ENCODE results near the gene PLPPR5.
"Not testable (repeated sequence)": the region's sequence is repeated elsewhere in the genome, so short reads cannot be mapped to it uniquely, and the experiment has no call there.

Gene PLPPR5, protein sequence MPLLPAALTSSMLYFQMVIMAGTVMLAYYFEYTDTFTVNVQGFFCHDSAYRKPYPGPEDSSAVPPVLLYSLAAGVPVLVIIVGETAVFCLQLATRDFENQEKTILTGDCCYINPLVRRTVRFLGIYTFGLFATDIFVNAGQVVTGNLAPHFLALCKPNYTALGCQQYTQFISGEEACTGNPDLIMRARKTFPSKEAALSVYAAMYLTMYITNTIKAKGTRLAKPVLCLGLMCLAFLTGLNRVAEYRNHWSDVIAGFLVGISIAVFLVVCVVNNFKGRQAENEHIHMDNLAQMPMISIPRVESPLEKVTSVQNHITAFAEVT

DNA sequence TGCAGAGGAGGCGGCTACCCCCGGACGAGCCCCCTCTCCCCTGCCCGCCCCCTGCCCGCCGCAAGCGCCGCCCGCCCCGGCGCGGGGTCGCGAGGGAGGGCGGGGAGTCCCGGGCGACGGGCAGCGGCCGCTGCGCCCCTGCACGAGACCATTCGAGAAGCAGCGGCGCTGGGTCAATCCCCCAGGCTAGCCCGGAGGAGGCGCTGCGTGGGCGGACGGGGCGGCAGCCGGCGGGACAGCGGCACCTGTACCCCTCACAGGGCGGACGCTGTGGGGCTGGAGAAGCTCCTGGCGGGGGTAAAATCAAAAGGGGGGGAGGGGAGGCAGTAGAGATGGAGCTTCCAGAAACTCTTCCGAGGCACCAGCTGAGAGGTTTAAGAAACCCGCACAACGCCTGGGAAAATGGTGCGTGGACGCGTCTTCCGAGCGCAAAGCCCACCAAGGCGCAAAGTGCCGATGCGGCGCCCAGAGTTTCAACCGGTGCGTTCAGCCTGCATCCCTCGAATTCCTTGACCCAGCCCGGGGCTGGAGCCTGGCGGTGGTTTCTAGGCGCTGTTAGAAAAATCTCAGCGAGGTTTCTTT lies at the start of gene PLPPR5:
TSS of gene PLPPR5 (minus strand) at position 1 of the 582 bp plus-strand sequence. CDS start 190 bp downstream, outside the sequence.
- TF ChIP-seq EZH2phosphoT487 (IDR thresholded peaks at IDR 0.05; ENCODE audit: low read depth): no peak
- TF ChIP-seq, protein P1, sequence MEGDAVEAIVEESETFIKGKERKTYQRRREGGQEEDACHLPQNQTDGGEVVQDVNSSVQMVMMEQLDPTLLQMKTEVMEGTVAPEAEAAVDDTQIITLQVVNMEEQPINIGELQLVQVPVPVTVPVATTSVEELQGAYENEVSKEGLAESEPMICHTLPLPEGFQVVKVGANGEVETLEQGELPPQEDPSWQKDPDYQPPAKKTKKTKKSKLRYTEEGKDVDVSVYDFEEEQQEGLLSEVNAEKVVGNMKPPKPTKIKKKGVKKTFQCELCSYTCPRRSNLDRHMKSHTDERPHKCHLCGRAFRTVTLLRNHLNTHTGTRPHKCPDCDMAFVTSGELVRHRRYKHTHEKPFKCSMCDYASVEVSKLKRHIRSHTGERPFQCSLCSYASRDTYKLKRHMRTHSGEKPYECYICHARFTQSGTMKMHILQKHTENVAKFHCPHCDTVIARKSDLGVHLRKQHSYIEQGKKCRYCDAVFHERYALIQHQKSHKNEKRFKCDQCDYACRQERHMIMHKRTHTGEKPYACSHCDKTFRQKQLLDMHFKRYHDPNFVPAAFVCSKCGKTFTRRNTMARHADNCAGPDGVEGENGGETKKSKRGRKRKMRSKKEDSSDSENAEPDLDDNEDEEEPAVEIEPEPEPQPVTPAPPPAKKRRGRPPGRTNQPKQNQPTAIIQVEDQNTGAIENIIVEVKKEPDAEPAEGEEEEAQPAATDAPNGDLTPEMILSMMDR (IDR thresholded peaks at IDR 0.05; ENCODE audit: low read depth, low read length): no peak
- H3K4me1 ChIP-seq (ENCODE audit: low read length): no peaks in the 10 kb centered on the region
- H3K36me3 ChIP-seq (replicated peaks; ENCODE audit: low read depth, low read length): no peaks in the 10 kb centered on the region
- no peak within 1 kb of the TSS for H3K27ac ChIP-seq (ENCODE audit: low read length)
- no peaks in the 10 kb centered on the region for H3K9me3 ChIP-seq (ENCODE audit: insufficient read depth, low read length)
- no peak within 1 kb of the TSS for H3K4me2 ChIP-seq (ENCODE audit: low read length)
- no peaks in the 10 kb centered on the region for H3K27me3 ChIP-seq (ENCODE audit: low read depth, low read length)
- H4K20me1 ChIP-seq (ENCODE audit: insufficient read depth, low read length): no peaks in the 10 kb centered on the region
- no peak within 1 kb of the TSS for H2AFZ ChIP-seq (ENCODE audit: low read depth, low read length)
- H3K79me2 ChIP-seq (ENCODE audit: low read length): no peaks in the 10 kb centered on the region
- no peak within 1 kb of the TSS for H3K9ac ChIP-seq (ENCODE audit: low read length)
- H3K4me3 ChIP-seq (ENCODE audit: low read length): no peak within 1 kb of the TSS

DNA sequence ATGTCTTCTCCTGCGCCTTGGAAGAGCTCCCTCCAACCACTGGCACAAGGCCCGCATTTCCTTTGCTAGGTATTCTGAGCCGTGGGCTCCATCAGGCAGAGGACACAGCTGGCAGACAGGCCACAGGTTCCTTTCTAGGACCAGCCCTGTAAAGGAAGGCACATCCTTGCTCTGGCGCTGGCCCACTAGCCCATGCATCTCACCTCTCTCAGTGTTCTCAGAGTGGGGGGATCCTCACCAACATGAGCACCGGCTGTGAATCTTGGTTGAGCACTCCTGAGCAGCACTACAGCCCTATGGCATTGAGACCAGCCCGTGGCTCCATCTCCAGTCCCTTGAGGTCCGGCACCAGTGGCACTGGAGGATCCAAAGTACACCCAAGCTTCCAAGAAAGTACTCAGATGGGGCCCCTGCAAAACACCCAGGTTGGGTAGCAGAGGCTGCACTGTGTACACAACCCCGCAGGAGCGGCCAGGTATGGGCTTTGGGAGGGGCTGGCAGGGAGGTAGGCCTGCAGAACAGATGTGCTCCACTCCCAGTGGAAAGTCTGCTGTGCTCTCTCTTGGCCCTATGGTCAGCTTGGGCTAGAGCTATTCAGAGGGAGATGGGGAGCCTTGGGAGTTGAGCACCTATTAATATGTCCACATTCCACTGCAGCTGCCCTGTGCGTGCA lies 47.1 kb upstream of the PLPPR5 start:
- Histone ChIP-seq H4K20me1 (ENCODE audit: insufficient read depth, low read length) (no peaks in the 10 kb centered on the region), H3K9me3 (ENCODE audit: insufficient read depth, low read length) (no peaks in the 10 kb centered on the region), H3K4me2 (ENCODE audit: low read length) (no peak overlapping the region), H3K36me3 (replicated peaks; ENCODE audit: low read depth, low read length) (no peaks in the 10 kb centered on the region), H3K27me3 (ENCODE audit: low read depth, low read length) (no peaks in the 10 kb centered on the region), H3K4me1 (ENCODE audit: low read length) (no peaks in the 10 kb centered on the region), H3K9ac (ENCODE audit: low read length) (no peak overlapping the region), H3K4me3 (ENCODE audit: low read length) (no peak overlapping the region), H3K79me2 (ENCODE audit: low read length) (no peaks in the 10 kb centered on the region), H3K27ac (ENCODE audit: low read length) (no peak overlapping the region), H2AFZ (ENCODE audit: low read depth, low read length) (no peak overlapping the region)
- TF ChIP-seq, protein P1 (IDR thresholded peaks at IDR 0.05; ENCODE audit: low read depth, low read length): no peak

DNA sequence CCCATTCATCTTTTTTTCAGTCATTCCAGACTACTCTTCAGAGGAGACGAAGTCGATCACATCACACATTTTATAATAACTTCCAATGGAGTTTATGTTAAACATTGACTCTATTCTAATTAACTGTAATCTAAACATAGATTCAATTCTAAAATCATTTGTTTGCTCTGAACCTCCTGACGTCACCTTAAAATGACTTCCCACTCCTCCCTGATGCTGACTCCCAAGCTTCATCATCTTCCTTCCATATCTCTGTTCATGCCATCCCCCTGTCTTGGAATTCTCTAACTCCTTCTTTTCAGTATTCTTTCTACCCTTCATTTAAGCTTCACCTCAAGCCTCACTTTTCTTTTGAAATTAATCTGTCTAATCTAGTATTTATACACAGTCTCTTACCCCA lies 45.1 kb upstream of the PLPPR5 start:
- Histone ChIP-seq H3K4me3 (ENCODE audit: low read length) (no peak overlapping the region), H3K36me3 (replicated peaks; ENCODE audit: low read depth, low read length) (no peaks in the 10 kb centered on the region), H3K4me2 (ENCODE audit: low read length) (no peak overlapping the region), H3K9me3 (ENCODE audit: insufficient read depth, low read length) (no peaks in the 10 kb centered on the region), H3K4me1 (ENCODE audit: low read length) (no peaks in the 10 kb centered on the region), H3K79me2 (ENCODE audit: low read length) (no peaks in the 10 kb centered on the region), H3K27ac (ENCODE audit: low read length) (no peak overlapping the region), H3K27me3 (ENCODE audit: low read depth, low read length) (no peaks in the 10 kb centered on the region), H3K9ac (ENCODE audit: low read length) (no peak overlapping the region), H4K20me1 (ENCODE audit: insufficient read depth, low read length) (no peaks in the 10 kb centered on the region), H2AFZ (ENCODE audit: low read depth, low read length) (no peak overlapping the region)
- TF ChIP-seq, protein P1 (IDR thresholded peaks at IDR 0.05; ENCODE audit: low read depth, low read length): no peak
- TF ChIP-seq EZH2phosphoT487 (IDR thresholded peaks at IDR 0.05; ENCODE audit: low read depth): no peak

DNA sequence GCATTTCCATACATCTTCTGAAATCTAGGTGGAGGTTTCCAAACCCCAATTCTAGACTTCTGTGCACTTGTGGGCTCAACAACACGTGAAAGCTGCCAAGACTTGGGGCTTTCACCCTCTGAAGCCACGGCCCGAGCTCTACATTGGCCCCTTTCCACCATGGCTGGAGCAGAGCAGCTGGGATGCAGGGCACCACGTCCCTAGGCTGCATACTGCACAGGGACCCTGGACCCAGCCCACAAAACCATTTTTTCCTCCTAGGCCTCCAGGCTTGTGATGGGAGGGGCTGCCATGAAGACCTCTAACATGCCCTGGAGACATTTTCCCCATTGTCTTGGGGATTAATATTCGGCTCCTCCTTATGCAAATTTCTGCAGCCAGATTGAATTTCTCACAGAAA lies 32.1 kb upstream of the PLPPR5 start:
- not testable (repeated sequence) for H3K9ac ChIP-seq (ENCODE audit: low read length); H3K27me3 ChIP-seq (ENCODE audit: low read depth, low read length); H3K4me3 ChIP-seq (ENCODE audit: low read length); H3K27ac ChIP-seq (ENCODE audit: low read length); H2AFZ ChIP-seq (ENCODE audit: low read depth, low read length); H4K20me1 ChIP-seq (ENCODE audit: insufficient read depth, low read length); H3K4me1 ChIP-seq (ENCODE audit: low read length); H3K4me2 ChIP-seq (ENCODE audit: low read length); H3K79me2 ChIP-seq (ENCODE audit: low read length); H3K36me3 ChIP-seq (replicated peaks; ENCODE audit: low read depth, low read length); H3K9me3 ChIP-seq (ENCODE audit: insufficient read depth, low read length)
